Fibroblast of pulmonary artery (primary cell): ENCODE measurements around the gene NUP133.

Experiments used
- DNase-seq: peaks from one replicate; pipeline ENCODE4 v3.0.0-alpha.2; 2010; ENCODE audit warnings: low read depth
- H3K4me3 ChIP-seq: replicated peaks from 2 replicates; pipeline ENCODE4 v1.5.1; 2011; ENCODE audit warnings: low read depth, mild to moderate bottlenecking, control low read depth, low read length, moderate library complexity
- CTCF ChIP-seq: IDR thresholded peaks from 2 replicates; pipeline ENCODE4 v1.5.1; 2011; ENCODE audit warnings: mild to moderate bottlenecking, control low read depth, low read length, inconsistent platforms; ENCODE audit errors: missing control alignments

Gene NUP133

GRCh38 chr1:229508823-229509337 is 739 bp upstream of the NUP133 start:
- H3K4me3 ChIP-seq: peak overlapping the region; percentile 95
- DNase-seq: no peak
- TF ChIP-seq CTCF: no peak

GRCh38 chr1:229507502-229507901 is 639 bp downstream of the NUP133 start:
- peak overlapping the region; percentile 95 for H3K4me3 ChIP-seq
- DNase-seq: no peak
- no peak for TF ChIP-seq CTCF

GRCh38 chr1:229506633-229507032 is 1.5 kb downstream of the NUP133 start:
- TF ChIP-seq CTCF: no peak
- H3K4me3 ChIP-seq: no peak overlapping the region
- no peak for DNase-seq

GRCh38 chr1:229495782-229496181 is 12.4 kb downstream of the NUP133 start:
- no peak for TF ChIP-seq CTCF
- no peak for DNase-seq
- H3K4me3 ChIP-seq: no peak overlapping the region

- H3K4me3 ChIP-seq: no peak overlapping the region
- no peak for TF ChIP-seq CTCF
- DNase-seq: no peak
Observed at GRCh38 chr1:229487181-229487580, 21.0 kb downstream of the NUP133 start.

GRCh38 chr1:229485318-229485717 is 22.8 kb downstream of the NUP133 start:
- no peak for DNase-seq
- no peak for TF ChIP-seq CTCF

GRCh38 chr1:229482511-229482910 is 25.6 kb downstream of the NUP133 start:
- DNase-seq: no peak
- TF ChIP-seq CTCF: no peak

More at GRCh38 chr1:229485318-229485717, 22.8 kb downstream of the NUP133 start:
- H3K4me3 ChIP-seq: no peak overlapping the region

More at GRCh38 chr1:229482511-229482910, 25.6 kb downstream of the NUP133 start:
- no peak overlapping the region for H3K4me3 ChIP-seq
